Measurements from ENCODE around the gene NSG1.

GRCh38 chr4:4394644-4395043, 7.7 kb downstream of the NSG1 start:
- no peak for TF ChIP-seq CTCF (IDR thresholded peaks at IDR 0.05; ENCODE audit: poor library complexity)
- no peak for TF ChIP-seq EZH2 (IDR thresholded peaks at IDR 0.05; ENCODE audit: borderline replicate concordance)
